SK-N-SH (cell line): ENCODE measurements around the gene CREB3L1.

ENCODE experiments used
- CTCF ChIP-seq: fragments of 200-600 bp; sonication (generic); IDR thresholded peaks from 2 replicates; pipeline ENCODE4 v1.6.1; 2017; ENCODE audit warnings: antibody characterized with exemption, mild to moderate bottlenecking, moderate library complexity
- FOSL2 ChIP-seq: IDR thresholded peaks from 2 replicates; pipeline ENCODE4 v1.4.0; 2012; ENCODE audit warnings: low read depth, mild to moderate bottlenecking, moderate library complexity, borderline replicate concordance
- JUND ChIP-seq: IDR thresholded peaks from 2 replicates; pipeline ENCODE4 v1.4.0; 2012
- NRF1 ChIP-seq: IDR thresholded peaks from 2 replicates; pipeline ENCODE4 v1.6.1; 2012; ENCODE audit warnings: low read depth, mild to moderate bottlenecking, low read length
- SMC3 ChIP-seq: IDR thresholded peaks from 2 replicates; pipeline ENCODE4 v1.6.1; 2012; ENCODE audit warnings: low read depth, low read length, improper control_type of control experiment
- TAF1 ChIP-seq: IDR thresholded peaks from 2 replicates; pipeline ENCODE4 v1.6.1; 2012; ENCODE audit warnings: low read depth, mild to moderate bottlenecking, low read length, moderate library complexity, borderline replicate concordance
- TF ChIP-seq, protein P1 (sequence below): fragments of 150-350 bp; IDR thresholded peaks from 2 replicates; pipeline ENCODE4 v1.6.1; 2017; ENCODE audit warnings: antibody characterized with exemption, low read length, low read depth, borderline replicate concordance

GRCh38 chr11:46293066-46293465 is 15.6 kb downstream of the CREB3L1 start:
- TF ChIP-seq CTCF (no peak), FOSL2 (no peak), NRF1 (no peak), SMC3 (no peak), JUND (no peak), TAF1 (no peak)
- TF ChIP-seq, protein P1, sequence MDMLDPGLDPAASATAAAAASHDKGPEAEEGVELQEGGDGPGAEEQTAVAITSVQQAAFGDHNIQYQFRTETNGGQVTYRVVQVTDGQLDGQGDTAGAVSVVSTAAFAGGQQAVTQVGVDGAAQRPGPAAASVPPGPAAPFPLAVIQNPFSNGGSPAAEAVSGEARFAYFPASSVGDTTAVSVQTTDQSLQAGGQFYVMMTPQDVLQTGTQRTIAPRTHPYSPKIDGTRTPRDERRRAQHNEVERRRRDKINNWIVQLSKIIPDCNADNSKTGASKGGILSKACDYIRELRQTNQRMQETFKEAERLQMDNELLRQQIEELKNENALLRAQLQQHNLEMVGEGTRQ, result no peak
